DOHH2 (cell line): ENCODE results near the gene PTPN14.

ENCODE experiments used
- H3F3A ChIP-seq: fragments of 200-600 bp; sonication (generic), shearing (Covaris generic); 2 replicates; pipeline ENCODE4 v1.6.0; 2016; ENCODE audit warnings: antibody characterized with exemption, mild to moderate bottlenecking; ENCODE audit not compliant: control insufficient read depth, insufficient read depth
- H3K27ac ChIP-seq: fragments of 200-600 bp; sonication (generic); 2 replicates; pipeline ENCODE4 v1.5.1; 2014; ENCODE audit warnings: low read depth, mild to moderate bottlenecking, low read length, moderate library complexity
- H3K27me3 ChIP-seq: fragments of 200-600 bp; sonication (generic); 2 replicates; pipeline ENCODE4 v1.6.1; 2014; ENCODE audit warnings: mild to moderate bottlenecking, low read length, mixed read lengths; ENCODE audit not compliant: control insufficient read depth
- H3K36me3 ChIP-seq: fragments of 200-600 bp; sonication (generic); 2 replicates; pipeline ENCODE4 v1.6.1; 2014; ENCODE audit warnings: mild to moderate bottlenecking, low read length, moderate library complexity, mixed read lengths; ENCODE audit not compliant: control insufficient read depth
- H3K4me1 ChIP-seq: fragments of 200-600 bp; sonication (generic); 2 replicates; pipeline ENCODE4 v1.6.1; 2014; ENCODE audit warnings: mild to moderate bottlenecking, low read length, mixed read lengths; ENCODE audit not compliant: control insufficient read depth
- H3K4me2 ChIP-seq: fragments of 200-600 bp; sonication (generic); 2 replicates; pipeline ENCODE4 v1.6.0; 2014; ENCODE audit warnings: mild to moderate bottlenecking, low read length, moderate library complexity
- H3K4me3 ChIP-seq: fragments of 200-600 bp; sonication (generic); 2 replicates; pipeline ENCODE4 v1.5.1; 2014; ENCODE audit warnings: mild to moderate bottlenecking, low read length, mixed read lengths
- H3K79me2 ChIP-seq: fragments of 200-600 bp; sonication (generic); 2 replicates; pipeline ENCODE4 v1.6.1; 2014; ENCODE audit warnings: mild to moderate bottlenecking, low read length, mixed read lengths; ENCODE audit not compliant: control insufficient read depth
- H3K9me2 ChIP-seq: fragments of 200-600 bp; sonication (generic); replicated peaks from 2 replicates; pipeline ENCODE4 v1.6.1; 2014; ENCODE audit warnings: mild to moderate bottlenecking, low read length, mixed read lengths; ENCODE audit not compliant: control insufficient read depth
- H3K9me3 ChIP-seq: fragments of 200-600 bp; sonication (generic); 2 replicates; pipeline ENCODE4 v1.6.1; 2014; ENCODE audit warnings: antibody characterized with exemption, low read length, mixed read lengths; ENCODE audit not compliant: control insufficient read depth, insufficient read depth
- H4K20me1 ChIP-seq: fragments of 200-600 bp; sonication (generic); 2 replicates; pipeline ENCODE4 v1.6.0; 2014; ENCODE audit warnings: low read depth, mild to moderate bottlenecking, antibody characterized with exemption, low read length, moderate library complexity; ENCODE audit not compliant: control insufficient read depth, insufficient read depth
- EZH2phosphoT487 ChIP-seq: fragments of 200-600 bp; sonication (generic); IDR thresholded peaks from 2 replicates; pipeline ENCODE4 v1.6.1; 2017; ENCODE audit warnings: borderline replicate concordance, mild to moderate bottlenecking, antibody characterized with exemption, low read length, moderate library complexity, mixed read lengths
- TF ChIP-seq, protein P1 (sequence below): fragments of 200-600 bp; sonication (generic); IDR thresholded peaks from one replicate; pipeline ENCODE4 v1.5.1; 2014; ENCODE audit warnings: antibody characterized with exemption, mild to moderate bottlenecking, low read depth, low read length; ENCODE audit not compliant: poor library complexity, severe bottlenecking

Gene PTPN14

DNA sequence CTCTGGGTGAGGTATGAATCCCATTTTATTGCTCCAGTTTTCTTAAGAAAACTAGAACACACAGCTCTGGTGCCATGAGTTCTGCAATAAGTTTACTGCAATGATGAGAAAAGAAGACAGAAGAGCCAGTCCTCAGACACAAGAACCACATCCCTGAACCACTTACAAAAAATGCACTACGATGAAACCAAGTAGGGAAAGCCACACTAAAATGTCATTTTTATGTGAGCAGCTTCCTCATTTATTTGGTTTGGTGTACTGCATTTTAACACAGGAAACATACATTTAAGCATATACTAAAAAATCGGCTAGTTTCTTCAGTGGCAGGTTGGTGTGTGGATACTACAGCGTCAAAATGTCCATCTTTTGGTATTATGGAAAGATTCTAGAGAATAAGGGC is 95.9 kb downstream of the PTPN14 start:
- Histone ChIP-seq H3K79me2 (no peaks in the 10 kb centered on the region), H3K27me3 (no peaks in the 10 kb centered on the region), H3K36me3 (no peaks in the 10 kb centered on the region), H3K9me3 (no peaks in the 10 kb centered on the region), H3K4me2 (no peak overlapping the region), H3K4me3 (no peak overlapping the region), H3F3A (no peaks in the 10 kb centered on the region), H3K4me1 (no peaks in the 10 kb centered on the region), H3K27ac (no peak overlapping the region), H4K20me1 (no peaks in the 10 kb centered on the region), H3K9me2 (no peaks in the 10 kb centered on the region)
- TF ChIP-seq, protein P1, sequence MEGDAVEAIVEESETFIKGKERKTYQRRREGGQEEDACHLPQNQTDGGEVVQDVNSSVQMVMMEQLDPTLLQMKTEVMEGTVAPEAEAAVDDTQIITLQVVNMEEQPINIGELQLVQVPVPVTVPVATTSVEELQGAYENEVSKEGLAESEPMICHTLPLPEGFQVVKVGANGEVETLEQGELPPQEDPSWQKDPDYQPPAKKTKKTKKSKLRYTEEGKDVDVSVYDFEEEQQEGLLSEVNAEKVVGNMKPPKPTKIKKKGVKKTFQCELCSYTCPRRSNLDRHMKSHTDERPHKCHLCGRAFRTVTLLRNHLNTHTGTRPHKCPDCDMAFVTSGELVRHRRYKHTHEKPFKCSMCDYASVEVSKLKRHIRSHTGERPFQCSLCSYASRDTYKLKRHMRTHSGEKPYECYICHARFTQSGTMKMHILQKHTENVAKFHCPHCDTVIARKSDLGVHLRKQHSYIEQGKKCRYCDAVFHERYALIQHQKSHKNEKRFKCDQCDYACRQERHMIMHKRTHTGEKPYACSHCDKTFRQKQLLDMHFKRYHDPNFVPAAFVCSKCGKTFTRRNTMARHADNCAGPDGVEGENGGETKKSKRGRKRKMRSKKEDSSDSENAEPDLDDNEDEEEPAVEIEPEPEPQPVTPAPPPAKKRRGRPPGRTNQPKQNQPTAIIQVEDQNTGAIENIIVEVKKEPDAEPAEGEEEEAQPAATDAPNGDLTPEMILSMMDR, result no peak
- TF ChIP-seq EZH2phosphoT487, result no peak

- Histone ChIP-seq H3F3A (no peaks in the 10 kb centered on the region), H4K20me1 (no peaks in the 10 kb centered on the region), H3K27me3 (no peaks in the 10 kb centered on the region), H3K4me1 (no peaks in the 10 kb centered on the region), H3K9me3 (no peaks in the 10 kb centered on the region), H3K4me3 (no peak overlapping the region), H3K27ac (no peak overlapping the region), H3K4me2 (no peak overlapping the region), H3K36me3 (no peaks in the 10 kb centered on the region), H3K79me2 (no peaks in the 10 kb centered on the region), H3K9me2 (no peaks in the 10 kb centered on the region)
- TF ChIP-seq EZH2phosphoT487, result no peak
Observed at GRCh38 chr1:214454569-214455396, 96.6 kb downstream of the PTPN14 start.

DNA sequence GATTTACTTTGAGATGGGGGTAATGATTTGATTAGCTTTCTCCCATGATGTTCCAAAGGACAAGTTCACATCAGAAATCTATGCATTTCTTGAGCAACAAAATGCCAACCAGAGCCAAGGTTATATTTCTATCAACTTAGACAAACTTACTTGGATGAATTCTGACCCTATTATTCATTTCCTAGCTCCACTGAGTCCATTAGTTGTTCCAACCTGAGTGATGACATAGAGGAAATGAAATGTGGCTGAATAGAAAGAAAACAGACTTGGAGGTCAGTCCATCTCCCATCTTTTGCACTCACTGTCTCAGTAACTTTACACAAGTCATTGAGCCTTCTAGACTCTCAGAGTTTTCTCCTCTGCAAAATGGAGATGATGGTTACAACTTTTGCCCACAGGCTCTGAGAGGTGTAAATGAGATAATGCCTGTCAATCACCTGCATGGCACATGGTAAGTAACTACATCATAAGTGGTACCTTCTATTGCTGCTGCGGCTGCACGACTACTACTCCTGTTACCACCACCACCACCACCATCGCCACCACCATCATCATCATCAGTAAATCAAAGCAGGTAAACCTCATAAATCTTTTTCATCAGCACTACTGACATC is 98.2 kb downstream of the PTPN14 start:
- Histone ChIP-seq H3K4me3 (no peak overlapping the region), H4K20me1 (no peaks in the 10 kb centered on the region), H3K27me3 (no peaks in the 10 kb centered on the region), H3K9me2 (no peaks in the 10 kb centered on the region), H3F3A (no peaks in the 10 kb centered on the region), H3K27ac (no peak overlapping the region), H3K4me2 (no peak overlapping the region), H3K79me2 (no peaks in the 10 kb centered on the region), H3K36me3 (no peaks in the 10 kb centered on the region), H3K4me1 (no peaks in the 10 kb centered on the region), H3K9me3 (no peaks in the 10 kb centered on the region)
- TF ChIP-seq, protein P1, result no peak
- no peak for TF ChIP-seq EZH2phosphoT487

GRCh38 chr1:214452152-214452784 is 99.1 kb downstream of the PTPN14 start:
- Histone ChIP-seq H3F3A (no peaks in the 10 kb centered on the region), H3K4me3 (no peak overlapping the region), H3K27ac (no peak overlapping the region), H4K20me1 (no peaks in the 10 kb centered on the region), H3K36me3 (no peaks in the 10 kb centered on the region), H3K4me1 (no peaks in the 10 kb centered on the region), H3K79me2 (no peaks in the 10 kb centered on the region), H3K4me2 (no peak overlapping the region), H3K9me2 (no peaks in the 10 kb centered on the region), H3K9me3 (no peaks in the 10 kb centered on the region), H3K27me3 (no peaks in the 10 kb centered on the region)
- TF ChIP-seq EZH2phosphoT487, result no peak
